Measurements from ENCODE around the gene MACF1.

DNA sequence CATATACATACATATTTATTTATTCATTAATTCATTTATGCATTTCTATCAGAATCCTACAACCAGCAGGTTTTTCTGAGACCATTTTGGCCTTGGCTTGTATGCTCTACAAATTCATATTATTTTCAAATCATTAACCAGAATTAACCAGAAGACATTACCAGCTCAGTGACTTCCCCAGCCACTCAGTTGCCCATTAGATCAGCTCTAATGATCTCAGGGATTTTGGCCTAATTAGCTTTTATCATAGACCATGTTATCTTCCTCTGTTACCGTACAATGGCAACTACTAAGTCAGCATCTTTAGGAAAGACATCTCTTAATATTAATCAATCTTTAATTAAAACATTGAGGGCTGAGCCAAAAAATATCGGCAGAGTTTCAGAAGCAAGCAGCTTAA, 196.6 kb downstream of the MACF1 start:
- TF ChIP-seq, protein P1, sequence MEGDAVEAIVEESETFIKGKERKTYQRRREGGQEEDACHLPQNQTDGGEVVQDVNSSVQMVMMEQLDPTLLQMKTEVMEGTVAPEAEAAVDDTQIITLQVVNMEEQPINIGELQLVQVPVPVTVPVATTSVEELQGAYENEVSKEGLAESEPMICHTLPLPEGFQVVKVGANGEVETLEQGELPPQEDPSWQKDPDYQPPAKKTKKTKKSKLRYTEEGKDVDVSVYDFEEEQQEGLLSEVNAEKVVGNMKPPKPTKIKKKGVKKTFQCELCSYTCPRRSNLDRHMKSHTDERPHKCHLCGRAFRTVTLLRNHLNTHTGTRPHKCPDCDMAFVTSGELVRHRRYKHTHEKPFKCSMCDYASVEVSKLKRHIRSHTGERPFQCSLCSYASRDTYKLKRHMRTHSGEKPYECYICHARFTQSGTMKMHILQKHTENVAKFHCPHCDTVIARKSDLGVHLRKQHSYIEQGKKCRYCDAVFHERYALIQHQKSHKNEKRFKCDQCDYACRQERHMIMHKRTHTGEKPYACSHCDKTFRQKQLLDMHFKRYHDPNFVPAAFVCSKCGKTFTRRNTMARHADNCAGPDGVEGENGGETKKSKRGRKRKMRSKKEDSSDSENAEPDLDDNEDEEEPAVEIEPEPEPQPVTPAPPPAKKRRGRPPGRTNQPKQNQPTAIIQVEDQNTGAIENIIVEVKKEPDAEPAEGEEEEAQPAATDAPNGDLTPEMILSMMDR (IDR thresholded peaks at IDR 0.05) = no peak
- TF ChIP-seq POLR2AphosphoS5 (IDR thresholded peaks at IDR 0.05) = no peak

All from prostate gland (tissue), 2 donors.